Measurements from ENCODE around the gene CCDC85C. TPM values are rescaled to one million over a fixed set of nuclear protein-coding genes. Genes with fewer than 3 reads are reported as not detected.

The CCDC85C gene
- total RNA-seq, 1 donor from 2014 or later: 82.2 TPM

DNA sequence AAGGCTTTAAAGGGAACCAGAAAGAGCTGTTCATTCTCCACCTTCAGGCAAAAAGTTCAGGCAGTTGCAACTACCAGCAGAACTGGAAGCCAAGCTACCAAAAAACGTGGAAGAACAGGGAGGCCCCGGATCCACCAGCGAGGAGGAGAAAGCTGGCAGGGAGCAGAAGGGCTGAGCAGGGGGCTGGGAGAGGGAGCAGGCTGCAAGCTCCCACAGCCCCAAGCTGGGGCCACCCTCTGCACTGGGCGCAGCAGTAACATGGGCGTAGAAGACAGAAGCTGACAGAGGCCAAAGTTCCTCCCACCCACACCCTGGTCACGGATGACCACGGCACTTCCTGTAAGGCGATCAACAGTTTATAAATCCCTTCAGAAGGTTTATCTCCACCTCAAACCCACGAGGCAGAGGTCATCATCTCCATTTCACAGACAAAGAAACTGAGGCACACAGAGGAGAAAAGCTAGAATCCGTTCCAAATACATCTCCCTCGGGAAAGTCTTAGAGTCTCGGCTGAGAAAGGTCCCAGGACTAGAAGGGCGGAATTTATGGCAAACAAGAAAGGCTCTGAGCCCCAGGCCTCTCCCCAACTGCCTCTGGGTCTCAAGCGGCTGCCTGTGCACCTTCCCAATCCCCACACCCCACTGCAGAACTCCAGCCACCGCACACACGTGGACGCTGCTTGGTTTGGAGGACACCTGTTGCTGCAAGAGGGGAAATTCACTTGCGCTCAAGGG, 1.8 kb downstream of the CCDC85C start:
- Mint-ChIP-seq H3K27ac (peak overlapping the region; percentile 85), H3K4me3 (peak overlapping the region; percentile 86), H3K36me3 (no peaks in the 10 kb centered on the region), H3K4me1 (peaks cover 58% of the 10 kb centered on the region), H3K27me3 (ENCODE audit: low read depth) (peaks cover 3% of the 10 kb centered on the region), H3K9me3 (no peaks in the 10 kb centered on the region)
- TF ChIP-seq, protein P1, sequence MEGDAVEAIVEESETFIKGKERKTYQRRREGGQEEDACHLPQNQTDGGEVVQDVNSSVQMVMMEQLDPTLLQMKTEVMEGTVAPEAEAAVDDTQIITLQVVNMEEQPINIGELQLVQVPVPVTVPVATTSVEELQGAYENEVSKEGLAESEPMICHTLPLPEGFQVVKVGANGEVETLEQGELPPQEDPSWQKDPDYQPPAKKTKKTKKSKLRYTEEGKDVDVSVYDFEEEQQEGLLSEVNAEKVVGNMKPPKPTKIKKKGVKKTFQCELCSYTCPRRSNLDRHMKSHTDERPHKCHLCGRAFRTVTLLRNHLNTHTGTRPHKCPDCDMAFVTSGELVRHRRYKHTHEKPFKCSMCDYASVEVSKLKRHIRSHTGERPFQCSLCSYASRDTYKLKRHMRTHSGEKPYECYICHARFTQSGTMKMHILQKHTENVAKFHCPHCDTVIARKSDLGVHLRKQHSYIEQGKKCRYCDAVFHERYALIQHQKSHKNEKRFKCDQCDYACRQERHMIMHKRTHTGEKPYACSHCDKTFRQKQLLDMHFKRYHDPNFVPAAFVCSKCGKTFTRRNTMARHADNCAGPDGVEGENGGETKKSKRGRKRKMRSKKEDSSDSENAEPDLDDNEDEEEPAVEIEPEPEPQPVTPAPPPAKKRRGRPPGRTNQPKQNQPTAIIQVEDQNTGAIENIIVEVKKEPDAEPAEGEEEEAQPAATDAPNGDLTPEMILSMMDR (IDR thresholded peaks at IDR 0.05; ENCODE audit: unreplicated experiment): no peak
- no peak for DNase-seq (ENCODE audit: low spot score in 2 of 2, unreplicated experiment in 2 of 2)

DNA sequence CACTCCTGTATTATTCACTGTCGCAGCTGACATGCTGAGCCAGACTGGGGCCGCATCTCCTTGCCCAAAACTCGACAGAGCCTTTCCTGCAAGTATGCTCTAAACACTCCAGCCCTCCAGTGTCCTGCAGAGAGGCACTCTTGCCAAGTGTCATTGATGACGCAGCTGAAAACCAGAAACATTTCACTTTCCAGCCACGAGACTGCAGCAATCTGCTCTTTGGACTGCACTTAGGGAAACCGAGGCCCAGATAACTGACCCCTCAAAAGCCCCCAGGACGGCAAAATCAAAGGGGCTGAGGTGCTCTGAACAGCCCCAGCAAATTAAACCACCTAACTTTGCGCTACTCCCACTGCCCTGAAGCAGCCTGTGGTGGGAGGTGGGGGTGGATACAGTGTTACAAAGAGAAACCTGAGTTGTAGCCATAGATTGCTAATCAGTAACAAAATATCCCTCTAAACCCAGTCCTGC, 2.6 kb downstream of the CCDC85C start:
- no peaks in the 10 kb centered on the region for H3K9me3 Mint-ChIP-seq
- TF ChIP-seq, protein P1 (IDR thresholded peaks at IDR 0.05; ENCODE audit: unreplicated experiment): no peak
- DNase-seq (ENCODE audit: low spot score in 2 of 2, unreplicated experiment in 2 of 2): no peak
- H3K27ac Mint-ChIP-seq: peak overlapping the region; percentile 85
- peaks cover 3% of the 10 kb centered on the region for H3K27me3 Mint-ChIP-seq (ENCODE audit: low read depth)
- peak overlapping the region; percentile 86 for H3K4me3 Mint-ChIP-seq
- H3K4me1 Mint-ChIP-seq: peaks cover 58% of the 10 kb centered on the region
- no peaks in the 10 kb centered on the region for H3K36me3 Mint-ChIP-seq

DNA sequence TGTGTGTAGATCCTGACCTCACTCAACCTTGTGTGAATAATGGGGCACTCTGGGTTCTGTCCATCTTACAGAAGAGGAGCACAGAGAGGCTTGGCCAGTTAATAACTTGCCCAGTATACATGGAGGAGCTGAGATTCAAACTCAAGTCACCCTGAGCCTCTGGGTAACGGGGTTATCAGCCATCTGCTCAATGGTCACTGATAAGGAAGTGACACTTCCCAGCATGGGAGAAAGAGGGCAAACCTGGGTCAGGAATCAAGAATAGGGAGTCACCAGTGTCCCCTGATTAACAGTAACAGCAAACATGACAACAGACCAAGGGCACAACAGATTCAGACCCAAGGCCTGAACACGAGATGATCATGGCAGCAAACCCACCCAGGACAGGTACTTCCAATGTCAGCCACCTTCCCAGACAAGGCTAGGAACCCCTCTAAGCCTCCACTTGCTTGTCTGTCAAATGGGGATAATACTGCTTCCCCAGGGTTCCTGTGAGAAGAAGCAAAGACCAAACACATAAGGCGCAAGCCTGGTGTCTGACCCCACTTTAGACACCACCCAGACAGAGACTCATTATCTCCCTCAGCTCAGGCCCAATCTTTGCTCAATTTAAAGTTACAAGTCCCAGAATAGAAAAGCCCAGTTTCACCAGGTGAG, 3.6 kb downstream of the CCDC85C start:
- Mint-ChIP-seq H3K4me3 (peak overlapping the region; percentile 28), H3K9me3 (no peaks in the 10 kb centered on the region)

DNA sequence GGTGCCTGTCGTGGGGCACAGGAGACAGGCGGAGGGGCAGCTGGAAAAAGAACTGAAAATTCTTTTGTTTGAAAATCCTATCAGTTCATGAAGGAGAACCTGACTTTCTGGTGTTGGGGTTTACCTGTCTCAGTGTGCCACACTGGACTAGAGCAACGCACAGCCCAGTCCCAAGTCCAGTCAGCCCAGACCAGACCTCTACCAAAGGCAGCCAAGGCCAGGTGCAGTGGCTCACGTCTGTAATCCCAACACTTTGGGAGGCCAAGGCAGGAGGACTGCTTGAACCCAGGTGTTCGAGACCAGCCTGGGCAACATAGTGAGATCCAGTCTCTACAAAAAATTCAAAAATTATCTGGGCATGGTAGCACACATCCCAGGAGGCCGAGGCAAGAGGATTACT, 4.6 kb downstream of the CCDC85C start:
- peaks cover 56% of the 10 kb centered on the region for H3K4me1 Mint-ChIP-seq
- no peak for DNase-seq (ENCODE audit: low spot score in 2 of 2, unreplicated experiment in 2 of 2)
- H3K27me3 Mint-ChIP-seq (ENCODE audit: low read depth): peaks cover 3% of the 10 kb centered on the region
- TF ChIP-seq, protein P1 (IDR thresholded peaks at IDR 0.05; ENCODE audit: unreplicated experiment): no peak
- H3K9me3 Mint-ChIP-seq: no peaks in the 10 kb centered on the region
- no peak overlapping the region for H3K27ac Mint-ChIP-seq
- no peak overlapping the region for H3K4me3 Mint-ChIP-seq
- no peaks in the 10 kb centered on the region for H3K36me3 Mint-ChIP-seq

More for the DNA sequence above, 3.6 kb downstream of the CCDC85C start:
- Mint-ChIP-seq H3K27ac (peak overlapping the region; percentile 53), H3K36me3 (no peaks in the 10 kb centered on the region), H3K27me3 (ENCODE audit: low read depth) (peaks cover 3% of the 10 kb centered on the region), H3K4me1 (peaks cover 57% of the 10 kb centered on the region)
- TF ChIP-seq, protein P1 (IDR thresholded peaks at IDR 0.05; ENCODE audit: unreplicated experiment): no peak
- DNase-seq (ENCODE audit: low spot score in 2 of 2, unreplicated experiment in 2 of 2): no peak

DNA sequence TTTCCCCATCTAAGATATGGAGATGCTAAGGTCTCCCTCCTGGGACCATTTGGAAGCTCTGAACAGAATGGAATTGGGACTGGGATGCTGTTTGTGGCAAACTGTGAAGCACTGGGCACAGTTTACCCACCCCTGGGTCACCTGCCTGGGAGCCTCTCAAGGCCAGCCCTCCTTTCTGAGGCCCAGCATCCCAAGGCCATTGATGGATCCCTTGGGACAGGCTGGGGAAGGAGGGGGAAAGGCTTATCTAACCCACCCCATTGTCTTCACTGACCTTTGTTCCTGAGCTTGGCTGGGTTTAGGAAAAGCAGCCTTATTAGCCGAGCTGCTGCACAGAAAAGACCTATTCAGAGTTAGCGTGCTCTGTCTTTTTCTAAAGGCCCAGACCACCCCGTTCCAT, 5.2 kb downstream of the CCDC85C start:
- no peak for DNase-seq (ENCODE audit: low spot score in 2 of 2, unreplicated experiment in 2 of 2)
- no peak overlapping the region for H3K27ac Mint-ChIP-seq
- H3K9me3 Mint-ChIP-seq: no peaks in the 10 kb centered on the region
- H3K4me3 Mint-ChIP-seq: no peak overlapping the region
- TF ChIP-seq, protein P1 (IDR thresholded peaks at IDR 0.05; ENCODE audit: unreplicated experiment): no peak
- peaks cover 3% of the 10 kb centered on the region for H3K27me3 Mint-ChIP-seq (ENCODE audit: low read depth)
- no peaks in the 10 kb centered on the region for H3K36me3 Mint-ChIP-seq
- peaks cover 56% of the 10 kb centered on the region for H3K4me1 Mint-ChIP-seq

All from mesothelial cell of epicardium (in vitro differentiated cells).